ENCODE results near the gene TUBGCP2. TPM values are rescaled to one million over a fixed set of nuclear protein-coding genes. Genes with fewer than 3 reads are reported as not detected.

The TUBGCP2 gene
- total and polyA plus RNA-seq, 2 of the 13 experiments (the other 11 are each of a cell fraction or from before 2014, with no cell fraction given), result 21.3 to 34.5 TPM

- TF ChIP-seq GPBP1L1 (CRISPR knock-in tag; IDR thresholded peaks at IDR 0.05) (no peak), ZNF256 (CRISPR knock-in tag; conservative IDR thresholded peaks at IDR 0.05) (no peak), ZNF275 (CRISPR knock-in tag; IDR thresholded peaks at IDR 0.05; ENCODE audit: borderline replicate concordance) (peak; percentile 30; the same call in 1 of the 2 replicates), ZNF331 (CRISPR knock-in tag; IDR thresholded peaks at IDR 0.05) (no peak), TRAFD1 (CRISPR knock-in tag; IDR thresholded peaks at IDR 0.05; ENCODE audit: borderline replicate concordance) (no peak), JUN (CRISPR knock-in tag; IDR thresholded peaks at IDR 0.05) (no peak; the same call in 1 of the 2 replicates), ZFP36L2 (CRISPR knock-in tag; IDR thresholded peaks at IDR 0.05) (no peak), ZHX1 (CRISPR knock-in tag; IDR thresholded peaks at IDR 0.05; ENCODE audit: low read depth) (no peak), SMYD3 (CRISPR knock-in tag; IDR thresholded peaks at IDR 0.05) (no peak), POLR2G (IDR thresholded peaks at IDR 0.05; ENCODE audit: low read depth, low read length) (peak; percentile 77), ZNF557 (CRISPR knock-in tag; IDR thresholded peaks at IDR 0.05) (no peak), ZNF703 (CRISPR knock-in tag; IDR thresholded peaks at IDR 0.05; ENCODE audit: borderline replicate concordance) (no peak), ZNF609 (CRISPR knock-in tag; IDR thresholded peaks at IDR 0.05; ENCODE audit: borderline replicate concordance) (no peak)
Observed at GRCh38 chr10:133308421-133309099, at the start of gene TUBGCP2, which contains the start of gene ZNF511 (continued).
